ENCODE results near the gene CHN1. TPM values are rescaled to one million over a fixed set of nuclear protein-coding genes. Genes with fewer than 3 reads are reported as not detected.

Gene CHN1
- total RNA-seq, 2 donors from 2014 or later, result 13.3 to 30.7 TPM

- no peak overlapping the region for H3K27ac ChIP-seq
- H3K27me3 ChIP-seq (replicated peaks; ENCODE audit: insufficient read depth), result no peaks in the 10 kb centered on the region
- DNase-seq (ENCODE audit: low spot score) (no peak), ATAC-seq (ENCODE audit: insufficient number of reproducible peaks, low FRiP score, low read depth) (no peak)
- no peaks in the 10 kb centered on the region for H3K9me3 ChIP-seq
- H3K36me3 ChIP-seq, result no peaks in the 10 kb centered on the region
- no peak for TF ChIP-seq CTCF (IDR thresholded peaks at IDR 0.05)
- no peaks in the 10 kb centered on the region for H3K4me1 ChIP-seq (ENCODE audit: control insufficient read depth in 1 of 2, low read depth in 2 of 2)
- H3K4me3 ChIP-seq, result no peak overlapping the region
These were observed 204.6 kb downstream of the CHN1 start for GRCh38 chr2:174800436-174801205.

GRCh38 chr2:174798801-174799200, 206.4 kb downstream of the CHN1 start:
- Histone ChIP-seq H3K4me1 (ENCODE audit: control insufficient read depth in 1 of 2, low read depth in 2 of 2) (no peaks in the 10 kb centered on the region), H3K4me3 (no peak overlapping the region), H3K27ac (no peak overlapping the region), H3K9me3 (no peaks in the 10 kb centered on the region), H3K27me3 (replicated peaks; ENCODE audit: insufficient read depth) (no peaks in the 10 kb centered on the region), H3K36me3 (no peaks in the 10 kb centered on the region)
- DNase-seq (ENCODE audit: low spot score) (no peak), ATAC-seq (ENCODE audit: insufficient number of reproducible peaks, low FRiP score, low read depth) (no peak)
- TF ChIP-seq CTCF (IDR thresholded peaks at IDR 0.05), result no peak

DNA sequence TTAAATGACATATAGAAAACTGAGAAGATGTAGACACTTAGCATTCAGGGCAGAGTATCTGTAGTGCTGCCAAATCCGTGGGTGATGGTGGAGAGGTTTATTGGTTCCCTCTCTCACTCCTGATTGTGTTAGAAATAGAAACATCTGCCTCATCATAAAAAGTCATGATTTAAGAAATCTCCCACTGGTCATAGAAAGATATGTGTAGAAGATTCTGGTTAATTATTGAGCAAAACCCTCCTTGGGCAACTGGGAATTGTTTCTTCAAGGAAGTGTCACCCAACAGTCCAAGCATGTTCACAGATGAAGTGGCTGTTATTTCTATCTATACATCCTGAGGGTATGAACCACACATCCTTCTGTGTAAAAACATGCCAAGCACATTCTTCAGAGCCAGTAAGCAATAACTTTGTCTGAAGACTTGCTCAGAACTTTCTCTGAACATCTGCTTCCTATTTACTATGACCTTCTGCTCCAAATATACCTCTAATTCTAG, 207.4 kb downstream of the CHN1 start:
- no peak overlapping the region for H3K4me3 ChIP-seq
- H3K36me3 ChIP-seq, result no peaks in the 10 kb centered on the region
- no peaks in the 10 kb centered on the region for H3K4me1 ChIP-seq (ENCODE audit: control insufficient read depth in 1 of 2, low read depth in 2 of 2)
- no peak for TF ChIP-seq CTCF (IDR thresholded peaks at IDR 0.05)
- no peak for ATAC-seq (ENCODE audit: insufficient number of reproducible peaks, low FRiP score, low read depth)
- H3K27me3 ChIP-seq (replicated peaks; ENCODE audit: insufficient read depth), result no peaks in the 10 kb centered on the region
- no peaks in the 10 kb centered on the region for H3K9me3 ChIP-seq
- no peak overlapping the region for H3K27ac ChIP-seq
- no peak for DNase-seq (ENCODE audit: low spot score)

- no peaks in the 10 kb centered on the region for H3K27me3 ChIP-seq (replicated peaks; ENCODE audit: insufficient read depth)
- H3K4me3 ChIP-seq, result no peak overlapping the region
- no peaks in the 10 kb centered on the region for H3K9me3 ChIP-seq
- no peak for TF ChIP-seq CTCF (IDR thresholded peaks at IDR 0.05)
- ATAC-seq (ENCODE audit: insufficient number of reproducible peaks, low FRiP score, low read depth), result no peak
- H3K27ac ChIP-seq, result no peak overlapping the region
- H3K36me3 ChIP-seq, result no peaks in the 10 kb centered on the region
- H3K4me1 ChIP-seq (ENCODE audit: control insufficient read depth in 1 of 2, low read depth in 2 of 2), result no peaks in the 10 kb centered on the region
- no peak for DNase-seq (ENCODE audit: low spot score)
These were observed 208.8 kb downstream of the CHN1 start for GRCh38 chr2:174796319-174796771.

DNA sequence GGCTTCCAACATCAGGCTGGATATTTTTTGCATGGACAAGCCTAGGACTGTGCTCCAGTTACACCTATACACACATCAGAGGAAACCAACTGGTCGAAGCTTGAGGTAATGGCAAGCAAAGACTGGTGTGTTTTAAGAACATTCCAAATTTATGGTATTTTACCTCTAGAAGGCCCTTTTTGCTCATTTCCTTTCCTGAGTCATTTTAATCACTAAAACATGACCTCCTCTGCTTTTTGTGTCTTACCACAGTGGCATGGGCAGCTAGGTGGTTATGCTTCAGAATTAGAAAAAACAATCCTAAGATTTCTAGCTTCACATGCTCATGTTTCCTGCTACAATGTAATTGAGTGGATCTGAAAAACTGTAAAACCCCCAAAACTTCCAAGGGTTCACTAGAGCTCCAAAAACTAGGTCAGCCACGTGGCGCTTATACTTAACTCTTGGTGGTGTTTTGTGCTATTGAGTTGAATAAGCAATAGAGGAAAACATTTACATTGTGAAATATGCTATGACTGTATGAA, 210.3 kb downstream of the CHN1 start:
- no peak for ATAC-seq (ENCODE audit: insufficient number of reproducible peaks, low FRiP score, low read depth)
- no peak for TF ChIP-seq CTCF (IDR thresholded peaks at IDR 0.05)
- Histone ChIP-seq H3K4me1 (ENCODE audit: control insufficient read depth in 1 of 2, low read depth in 2 of 2) (no peaks in the 10 kb centered on the region), H3K27me3 (replicated peaks; ENCODE audit: insufficient read depth) (no peaks in the 10 kb centered on the region), H3K9me3 (no peaks in the 10 kb centered on the region), H3K27ac (no peak overlapping the region), H3K4me3 (no peak overlapping the region), H3K36me3 (no peaks in the 10 kb centered on the region)
- DNase-seq (ENCODE audit: low spot score), result no peak
